ENCODE results near the gene NRXN3.

DNA sequence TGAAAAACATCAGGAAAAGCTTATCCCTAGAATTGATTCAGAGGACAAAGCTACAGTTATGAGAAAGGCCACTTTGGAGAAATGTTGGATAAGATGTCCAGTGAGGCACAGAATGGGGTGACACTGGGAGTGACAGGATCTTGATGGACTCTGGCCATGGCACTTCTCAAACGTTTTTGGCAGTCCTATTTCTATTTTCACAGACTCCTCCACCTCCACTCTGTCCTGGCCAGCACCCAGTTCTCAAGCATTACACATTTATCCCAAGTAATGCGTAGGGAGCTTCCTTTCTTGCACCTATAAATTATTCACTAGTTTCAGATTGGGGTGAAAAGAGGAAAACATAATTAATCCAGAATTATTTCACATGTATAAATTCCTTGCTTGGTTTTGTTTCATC is 727.3 kb downstream of the NRXN3 start:
- TF ChIP-seq CTCF (conservative IDR thresholded peaks at IDR 0.05 in 1 of 2, IDR thresholded peaks at IDR 0.05 in 1 of 2; ENCODE audit: low read depth in 1 of 2, low read length in 2 of 2): no peak
- no peak for TF ChIP-seq EZH2 (IDR thresholded peaks at IDR 0.05; ENCODE audit: low read length, missing control alignments)

All from fibroblast of lung (primary cell).